ENCODE data around the gene CCNL1.

GRCh38 chr3:157160658-157161424 is 894 bp upstream of the CCNL1 start:
- TF ChIP-seq, protein P1, sequence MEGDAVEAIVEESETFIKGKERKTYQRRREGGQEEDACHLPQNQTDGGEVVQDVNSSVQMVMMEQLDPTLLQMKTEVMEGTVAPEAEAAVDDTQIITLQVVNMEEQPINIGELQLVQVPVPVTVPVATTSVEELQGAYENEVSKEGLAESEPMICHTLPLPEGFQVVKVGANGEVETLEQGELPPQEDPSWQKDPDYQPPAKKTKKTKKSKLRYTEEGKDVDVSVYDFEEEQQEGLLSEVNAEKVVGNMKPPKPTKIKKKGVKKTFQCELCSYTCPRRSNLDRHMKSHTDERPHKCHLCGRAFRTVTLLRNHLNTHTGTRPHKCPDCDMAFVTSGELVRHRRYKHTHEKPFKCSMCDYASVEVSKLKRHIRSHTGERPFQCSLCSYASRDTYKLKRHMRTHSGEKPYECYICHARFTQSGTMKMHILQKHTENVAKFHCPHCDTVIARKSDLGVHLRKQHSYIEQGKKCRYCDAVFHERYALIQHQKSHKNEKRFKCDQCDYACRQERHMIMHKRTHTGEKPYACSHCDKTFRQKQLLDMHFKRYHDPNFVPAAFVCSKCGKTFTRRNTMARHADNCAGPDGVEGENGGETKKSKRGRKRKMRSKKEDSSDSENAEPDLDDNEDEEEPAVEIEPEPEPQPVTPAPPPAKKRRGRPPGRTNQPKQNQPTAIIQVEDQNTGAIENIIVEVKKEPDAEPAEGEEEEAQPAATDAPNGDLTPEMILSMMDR (IDR thresholded peaks at IDR 0.05; ENCODE audit: poor library complexity, severe bottlenecking), result no peak
- TF ChIP-seq POLR2AphosphoS5 (IDR thresholded peaks at IDR 0.05) (no peak), SMC3 (conservative IDR thresholded peaks at IDR 0.05; ENCODE audit: poor library complexity) (no peak), TAF1 (IDR thresholded peaks at IDR 0.05; ENCODE audit: low read depth) (no peak), EZH2 (IDR thresholded peaks at IDR 0.05; ENCODE audit: borderline replicate concordance, insufficient read depth, low read length, poor library complexity, severe bottlenecking) (no peak), RAD21 (conservative IDR thresholded peaks at IDR 0.05) (no peak)
